CD14-positive monocyte (primary cell): ENCODE data around the gene EPHA10. TPM values are rescaled to one million over a fixed set of nuclear protein-coding genes. Genes with fewer than 3 reads are reported as not detected.
A peak's percentile ranks its signal among the peaks of the same experiment; 100 is the strongest.

Experiments used
- DNase-seq, 3 donors: peaks; one replicate each; pipeline ENCODE4 v3.0.0-alpha.2; 2011 to 2022
- H2AFZ ChIP-seq: 2 replicates; pipeline ENCODE4 v1.6.0; 2012; ENCODE audit warnings: mild to moderate bottlenecking, low read depth, low read length, inconsistent platforms; ENCODE audit not compliant: insufficient read depth, poor library complexity, severe bottlenecking
- H3K27ac ChIP-seq, 2 donors: 1 replicate in 1 of 2; 2 replicates in 1 of 2; pipeline ENCODE4 v1.5.1; 2012 to 2013; ENCODE audit warnings: low read length in 2 of 2, control low read depth in 1 of 2, inconsistent platforms in 1 of 2, low read depth in 1 of 2, mild to moderate bottlenecking in 1 of 2
- H3K27me3 ChIP-seq, 2 donors: one replicate each; pipeline versions ENCODE4 v1.6.0 to v1.6.1; 2011 to 2013; ENCODE audit warnings: low read length in 2 of 2; ENCODE audit not compliant: control insufficient read depth in 2 of 2, insufficient read depth in 2 of 2
- H3K36me3 ChIP-seq, 2 donors: replicated peaks in 1 of 2; 1 replicate in 1 of 2; 2 replicates in 1 of 2; pipeline versions ENCODE4 v1.5.1 to v1.6.1; 2012 to 2013; ENCODE audit warnings: low read length in 2 of 2, control low read depth in 1 of 2, inconsistent platforms in 1 of 2, mild to moderate bottlenecking in 1 of 2; ENCODE audit not compliant: insufficient read depth in 2 of 2, control insufficient read depth in 1 of 2
- H3K4me1 ChIP-seq, 2 donors: 1 replicate in 1 of 2; 2 replicates in 1 of 2; pipeline versions ENCODE4 v1.5.1 to v1.6.1; 2012 to 2013; ENCODE audit warnings: low read length in 2 of 2, control low read depth in 1 of 2, inconsistent platforms in 1 of 2, mild to moderate bottlenecking in 1 of 2, moderate library complexity in 1 of 2; ENCODE audit not compliant: insufficient read depth in 2 of 2, control insufficient read depth in 1 of 2
- H3K4me2 ChIP-seq: replicated peaks from 2 replicates; pipeline ENCODE3; 2012; ENCODE audit warnings: low read length, moderate library complexity, mild to moderate bottlenecking; ENCODE audit not compliant: poor library complexity, severe bottlenecking; ENCODE audit errors: extremely low read depth
- H3K4me3 ChIP-seq, 3 experiments: fragments of 200-600 bp in 1 of 3; sonication (generic) in 1 of 3; replicated peaks in 1 of 3; 1 replicate in 2 of 3; 2 replicates in 1 of 3; pipeline ENCODE4 v1.5.1; 2011 to 2013; ENCODE audit warnings: low read length in 3 of 3, mild to moderate bottlenecking in 3 of 3, control low read depth in 2 of 3, low read depth in 2 of 3, inconsistent platforms in 1 of 3, moderate library complexity in 1 of 3
- H3K79me2 ChIP-seq: 2 replicates; pipeline ENCODE4 v1.6.0; 2012; ENCODE audit warnings: mild to moderate bottlenecking, control low read depth, inconsistent platforms, low read length, moderate library complexity; ENCODE audit not compliant: insufficient read depth
- H3K9ac ChIP-seq: 2 replicates; pipeline ENCODE4 v1.6.0; 2017; ENCODE audit warnings: low read length, mild to moderate bottlenecking; ENCODE audit not compliant: insufficient read depth, poor library complexity, severe bottlenecking
- H3K9me3 ChIP-seq, 2 donors: replicated peaks in 1 of 2; 1 replicate in 1 of 2; 2 replicates in 1 of 2; pipeline versions ENCODE4 v1.5.1 to v1.6.1; 2012 to 2013; ENCODE audit warnings: low read length in 2 of 2, control low read depth in 1 of 2; ENCODE audit not compliant: control insufficient read depth in 1 of 2, insufficient read depth in 1 of 2
- H4K20me1 ChIP-seq: 2 replicates; pipeline ENCODE4 v1.6.0; 2012; ENCODE audit warnings: mild to moderate bottlenecking, low read length, control low read depth, moderate library complexity; ENCODE audit not compliant: insufficient read depth
- H3K27ac Mint-ChIP-seq, 7 donors: one replicate each; pipeline ENCODE4 v1.8.0; 2020; ENCODE audit warnings: mild to moderate bottlenecking in 7 of 7, mixed read lengths in 7 of 7, moderate library complexity in 6 of 7, inconsistent platforms in 2 of 7
- H3K27me3 Mint-ChIP-seq, 3 donors: one replicate each; pipeline ENCODE4 v1.8.0; 2021 to 2022; ENCODE audit warnings: low read depth in 3 of 3, mild to moderate bottlenecking in 3 of 3, mixed read lengths in 3 of 3, moderate library complexity in 3 of 3, inconsistent platforms in 1 of 3
- H3K36me3 Mint-ChIP-seq, 2 donors: one replicate each; pipeline ENCODE4 v1.8.0; 2020; ENCODE audit warnings: mixed read lengths in 2 of 2, inconsistent platforms in 1 of 2, mild to moderate bottlenecking in 1 of 2
- H3K4me1 Mint-ChIP-seq: one replicate; pipeline ENCODE4 v1.8.0; 2020; ENCODE audit warnings: mild to moderate bottlenecking, mixed read lengths
- H3K4me3 Mint-ChIP-seq, 2 donors: one replicate each; pipeline ENCODE4 v1.8.0; 2020; ENCODE audit warnings: mild to moderate bottlenecking in 2 of 2, mixed read lengths in 2 of 2, moderate library complexity in 1 of 2
- H3K9me3 Mint-ChIP-seq, 7 donors: one replicate each; pipeline ENCODE4 v1.8.0; 2020 to 2022; ENCODE audit warnings: mixed read lengths in 7 of 7, mild to moderate bottlenecking in 6 of 7, moderate library complexity in 6 of 7, inconsistent platforms in 2 of 7
- WGBS: methylation state at CpG from one replicate; pipeline ENCODE4 v1.1.5; 2013; ENCODE audit warnings: missing lambda C conversion rate; ENCODE audit not compliant: insufficient coverage; 5-methylcytosine and 5-hydroxymethylcytosine counted together
- intact Hi-C, 2 donors: fragments of 100-400 bp; cut with micrococcal nuclease; formaldehyde crosslinking; loops; one replicate each; pipeline versions ENCODE4 v1.15.0 to v1.15.1; 2023
- polyA plus RNA-seq, 3 donors: library from polyadenylated mRNA; depleted of rRNA in 1 of 3; unstranded in 2 of 3; stranded (reverse) in 1 of 3; fragments of 300-500 nt in 2 of 3; fragments of >200 nt in 1 of 3; fragmentation: Illumina TruSeq in 2 of 3; gene quantifications; 1 replicate in 2 of 3; 2 replicates in 1 of 3; pipeline ENCODE4 v1.2.3, GENCODE V29; 2012 to 2021
- TF ChIP-seq, protein P1 (sequence below): fragments of 200-600 bp; IDR thresholded peaks from one replicate; pipeline ENCODE4 v1.8.0; 2022; ENCODE audit warnings: antibody characterized with exemption, mild to moderate bottlenecking

The EPHA10 gene
- polyA plus RNA-seq, 3 donors = not detected

DNA sequence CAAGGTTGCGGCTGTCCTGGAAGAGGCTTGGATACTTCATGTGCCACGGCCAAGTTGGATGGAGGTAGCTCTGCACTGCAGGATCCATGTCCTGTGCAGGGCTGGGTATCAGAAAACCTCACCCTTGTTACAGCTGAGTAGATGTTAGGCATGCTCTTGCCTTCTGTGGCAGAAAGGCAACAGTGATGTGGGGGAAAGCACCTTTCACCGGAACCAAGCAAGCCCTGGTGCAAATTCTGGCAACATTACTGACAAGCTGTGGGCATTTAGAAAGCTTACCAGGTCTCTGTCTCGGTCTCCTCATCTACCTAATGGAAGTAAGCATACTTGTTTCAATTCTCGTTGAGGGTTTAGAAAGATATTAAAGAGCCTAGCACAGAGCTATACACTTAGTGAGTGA, 87.1 kb downstream of the EPHA10 start:
- 100% methylated on average over 3 of the region's 5 CpGs for WGBS
- Mint-ChIP-seq H3K27ac (no peak overlapping the region), H3K36me3 (peaks cover 7 to 9% of the 10 kb centered on the region in 2 donors), H3K9me3 (peaks cover 0 to 2% (median 0%) of the 10 kb centered on the region in 7 donors), H3K4me3 (no peak overlapping the region), H3K4me1 (peaks cover 36% of the 10 kb centered on the region), H3K27me3 (peaks cover 1% of the 10 kb centered on the region in 3 donors)
- no peaks in the 10 kb centered on the region for H3K9me3 ChIP-seq
- H3K79me2 ChIP-seq = no peaks in the 10 kb centered on the region
- no peak overlapping the region for H3K4me2 ChIP-seq
- no peak overlapping the region for H3K27ac ChIP-seq
- TF ChIP-seq, protein P1, sequence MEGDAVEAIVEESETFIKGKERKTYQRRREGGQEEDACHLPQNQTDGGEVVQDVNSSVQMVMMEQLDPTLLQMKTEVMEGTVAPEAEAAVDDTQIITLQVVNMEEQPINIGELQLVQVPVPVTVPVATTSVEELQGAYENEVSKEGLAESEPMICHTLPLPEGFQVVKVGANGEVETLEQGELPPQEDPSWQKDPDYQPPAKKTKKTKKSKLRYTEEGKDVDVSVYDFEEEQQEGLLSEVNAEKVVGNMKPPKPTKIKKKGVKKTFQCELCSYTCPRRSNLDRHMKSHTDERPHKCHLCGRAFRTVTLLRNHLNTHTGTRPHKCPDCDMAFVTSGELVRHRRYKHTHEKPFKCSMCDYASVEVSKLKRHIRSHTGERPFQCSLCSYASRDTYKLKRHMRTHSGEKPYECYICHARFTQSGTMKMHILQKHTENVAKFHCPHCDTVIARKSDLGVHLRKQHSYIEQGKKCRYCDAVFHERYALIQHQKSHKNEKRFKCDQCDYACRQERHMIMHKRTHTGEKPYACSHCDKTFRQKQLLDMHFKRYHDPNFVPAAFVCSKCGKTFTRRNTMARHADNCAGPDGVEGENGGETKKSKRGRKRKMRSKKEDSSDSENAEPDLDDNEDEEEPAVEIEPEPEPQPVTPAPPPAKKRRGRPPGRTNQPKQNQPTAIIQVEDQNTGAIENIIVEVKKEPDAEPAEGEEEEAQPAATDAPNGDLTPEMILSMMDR = no peak
- intact Hi-C loops = loop anchor here (2.0 to 5.0 kb wide), 2 partner anchors 71 to 75 kb away; no protein-coding TSS in a partner anchor
- no peak for DNase-seq
- H3K4me3 ChIP-seq = no peak overlapping the region
- H3K36me3 ChIP-seq = peaks cover 1 to 12% of the 10 kb centered on the region in 2 donors
- no peaks in the 10 kb centered on the region for H4K20me1 ChIP-seq
- H3K4me1 ChIP-seq = peaks cover 15 to 23% of the 10 kb centered on the region in 2 donors
- no peak overlapping the region for H3K9ac ChIP-seq
- no peaks in the 10 kb centered on the region for H3K27me3 ChIP-seq
- peak overlapping the region; percentile 87 for H2AFZ ChIP-seq

DNA sequence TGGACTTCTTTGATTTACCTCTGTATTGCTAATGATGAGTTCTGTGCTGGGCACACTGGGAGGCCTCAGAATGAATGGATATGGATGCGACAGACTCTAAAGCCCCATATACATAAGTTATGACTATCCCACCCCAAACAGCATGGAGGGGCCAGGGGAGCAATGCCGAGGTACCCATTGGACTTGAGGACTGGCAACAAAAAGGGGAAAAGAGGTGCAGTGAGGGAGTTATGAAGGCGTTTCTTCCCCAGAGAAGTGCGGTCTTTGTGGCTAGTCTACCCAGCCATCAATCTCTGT, 87.8 kb downstream of the EPHA10 start:
- H3K9ac ChIP-seq = no peak overlapping the region
- no peaks in the 10 kb centered on the region for H3K79me2 ChIP-seq
- peaks cover 0 to 8% of the 10 kb centered on the region in 2 donors for H3K36me3 ChIP-seq
- TF ChIP-seq, protein P1 = no peak
- no peak overlapping the region for H3K4me2 ChIP-seq
- H4K20me1 ChIP-seq = no peaks in the 10 kb centered on the region
- H3K9me3 ChIP-seq = no peaks in the 10 kb centered on the region
- H3K4me1 Mint-ChIP-seq = peaks cover 34% of the 10 kb centered on the region
- H2AFZ ChIP-seq = peak overlapping the region; percentile 87
- H3K27me3 Mint-ChIP-seq = peaks cover 1% of the 10 kb centered on the region in 3 donors
- no peak for DNase-seq
- H3K4me3 ChIP-seq = no peak overlapping the region
- peaks cover 13 to 20% of the 10 kb centered on the region in 2 donors for H3K4me1 ChIP-seq
- no peak overlapping the region for H3K27ac ChIP-seq
- peaks cover 0 to 2% (median 0%) of the 10 kb centered on the region in 7 donors for H3K9me3 Mint-ChIP-seq
- H3K36me3 Mint-ChIP-seq = peaks cover 3 to 7% of the 10 kb centered on the region in 2 donors
- intact Hi-C loops = loop anchor here in 1 of 2 donors (5.0 kb wide), 1 partner anchor 70 kb away; no protein-coding TSS in a partner anchor
- H3K4me3 Mint-ChIP-seq = no peak overlapping the region
- H3K27me3 ChIP-seq = no peaks in the 10 kb centered on the region
- 73% methylated on average over 2 of the region's 4 CpGs for WGBS
- no peak overlapping the region for H3K27ac Mint-ChIP-seq
